SK-N-MC (cell line): ENCODE results near the gene LRRC37A3.
A peak's percentile ranks its signal among the peaks of the same experiment; 100 is the strongest.
"Not testable (repeated sequence)": the region's sequence is repeated elsewhere in the genome, so short reads cannot be mapped to it uniquely, and the experiment has no call there.

Experiments
- DNase-seq: peaks from one replicate; pipeline ENCODE4 v3.0.0-alpha.2; 2011; ENCODE audit warnings: low read depth, low spot score
- H3K27ac ChIP-seq: fragments of 200-600 bp; sonication (generic); 2 replicates; pipeline ENCODE4 v1.5.1; 2016; ENCODE audit warnings: mixed run types
- H3K36me3 ChIP-seq: fragments of 200-600 bp; sonication (generic); 2 replicates; pipeline ENCODE4 v1.6.1; 2017; ENCODE audit warnings: antibody characterized with exemption, low read length, mixed read lengths; ENCODE audit not compliant: insufficient read depth
- H3K4me3 ChIP-seq: fragments of 200-600 bp; sonication (generic); 2 replicates; pipeline ENCODE4 v1.5.1; 2016
- H3K9ac ChIP-seq: fragments of 200-600 bp; sonication (generic); 2 replicates; pipeline ENCODE4 v1.8.0; 2017; ENCODE audit warnings: mixed run types, mixed read lengths; ENCODE audit not compliant: insufficient read length
- H3K9me3 ChIP-seq: fragments of 200-600 bp; sonication (generic); 2 replicates; pipeline ENCODE4 v1.6.1; 2017; ENCODE audit warnings: low read depth, mild to moderate bottlenecking, antibody characterized with exemption, low read length, moderate library complexity, mixed read lengths
- EZH2 ChIP-seq: fragments of 200-600 bp; sonication (generic); IDR thresholded peaks from one replicate; pipeline ENCODE4 v1.6.1; 2017; ENCODE audit warnings: antibody characterized with exemption
- FOXP2 ChIP-seq: optimal IDR thresholded peaks from 2 replicates; pipeline ENCODE3; 2011; ENCODE audit warnings: mild to moderate bottlenecking, moderate library complexity; ENCODE audit not compliant: insufficient read depth; ENCODE audit errors: extremely low read length, control extremely low read depth
- POLR2AphosphoS5 ChIP-seq: IDR thresholded peaks from 2 replicates; pipeline ENCODE4 v1.6.1; 2012; ENCODE audit warnings: mild to moderate bottlenecking, low read depth, low read length, borderline replicate concordance

The LRRC37A3 gene

DNA sequence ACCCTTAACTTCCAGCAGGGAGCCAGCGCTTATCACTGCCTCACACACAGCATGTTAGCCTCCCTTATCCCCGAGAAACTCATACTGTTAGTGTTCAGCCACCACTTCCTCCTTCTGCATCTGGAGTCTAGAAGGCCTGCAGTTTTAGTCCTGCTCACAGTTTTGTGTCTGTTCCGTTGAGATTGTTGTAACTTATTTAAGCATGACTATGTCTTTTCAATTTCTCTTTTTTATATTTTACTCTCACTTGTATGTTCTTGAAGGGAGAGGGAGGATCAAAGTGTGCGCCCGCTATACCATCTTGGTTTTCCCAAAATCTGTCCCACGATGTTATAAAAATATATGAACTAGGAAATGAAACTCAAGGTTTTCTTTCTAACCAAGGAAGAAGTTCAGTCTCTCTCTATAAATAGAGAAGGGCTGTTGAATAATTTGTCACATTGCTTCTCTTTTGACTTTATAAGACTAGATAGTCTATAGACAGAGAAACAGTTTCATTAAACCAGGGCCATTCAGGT lies 3.8 kb upstream of the LRRC37A3 start:
- not testable (repeated sequence) for H3K27ac ChIP-seq, DNase-seq

DNA sequence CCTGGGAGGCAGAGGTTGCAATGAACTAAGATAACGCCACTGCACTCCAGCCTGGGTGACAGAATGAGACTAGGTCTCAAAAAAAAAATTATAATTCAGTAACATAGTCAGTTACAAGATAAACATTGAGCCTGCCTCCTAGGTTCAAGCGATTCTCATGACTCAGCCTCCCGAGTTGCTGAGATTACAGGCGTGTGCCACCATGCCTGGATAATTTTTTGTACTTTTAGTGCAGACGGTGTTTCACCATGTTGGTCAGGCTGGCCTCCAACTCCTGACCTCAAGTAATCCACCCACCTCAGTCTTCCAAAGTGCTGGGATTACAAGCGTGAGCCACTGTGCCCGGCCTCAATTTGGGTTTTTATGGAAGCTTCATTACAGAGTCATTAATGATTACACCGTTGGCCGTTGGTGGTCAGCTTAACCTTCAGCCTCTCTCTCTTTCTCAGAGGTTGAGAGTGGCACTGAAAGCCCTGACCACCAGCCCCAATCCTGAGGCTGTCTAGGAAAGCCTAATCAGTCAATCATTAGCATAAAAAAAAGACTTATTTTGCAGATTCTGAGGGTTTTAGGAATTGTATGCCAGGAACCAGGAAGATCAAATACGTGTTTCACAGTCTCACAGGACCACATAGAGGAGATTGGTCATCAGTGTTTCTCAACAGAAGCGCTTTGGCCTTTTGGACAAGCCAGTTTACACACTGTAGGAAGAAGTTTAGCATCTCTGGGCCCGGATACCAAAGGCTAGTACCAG lies 1.3 kb upstream of the LRRC37A3 start:
- Histone ChIP-seq H3K9me3 (no peaks in the 10 kb centered on the region), H3K9ac (no peak overlapping the region), H3K27ac (no peak overlapping the region), H3K36me3 (no peaks in the 10 kb centered on the region), H3K4me3 (no peak overlapping the region)
- TF ChIP-seq POLR2AphosphoS5 (no peak), FOXP2 (no peak), EZH2 (no peak)
- DNase-seq: no peak

More for the DNA sequence above, 3.8 kb upstream of the LRRC37A3 start:
- not testable (repeated sequence) for H3K9ac ChIP-seq, H3K9me3 ChIP-seq, H3K36me3 ChIP-seq, H3K4me3 ChIP-seq

DNA sequence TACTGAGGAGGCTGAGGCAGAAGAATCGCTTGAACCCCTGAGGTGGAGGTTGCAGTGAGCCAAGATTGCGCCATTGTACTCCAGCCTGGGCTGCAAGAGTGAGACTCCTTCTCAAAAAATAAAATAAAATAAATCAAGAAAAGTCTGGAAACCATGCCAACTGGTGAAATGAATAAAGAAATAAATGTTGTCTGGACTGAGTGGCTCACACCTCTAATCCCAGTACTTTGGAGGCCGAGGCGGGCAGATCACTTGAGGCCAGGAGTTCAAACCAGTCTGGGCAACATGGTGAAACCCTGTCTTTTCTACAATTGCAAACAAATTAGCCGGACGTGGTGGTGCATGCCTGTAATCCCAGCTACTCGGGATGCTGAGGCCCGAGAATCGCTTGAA lies 744 bp upstream of the LRRC37A3 start:
- Histone ChIP-seq H3K27ac (no peak overlapping the region), H3K36me3 (no peaks in the 10 kb centered on the region), H3K9ac (peak overlapping the region; percentile 90), H3K9me3 (no peaks in the 10 kb centered on the region), H3K4me3 (peak overlapping the region; percentile 84)
- TF ChIP-seq EZH2: no peak
- TF ChIP-seq FOXP2: no peak
- TF ChIP-seq POLR2AphosphoS5: no peak
- no peak for DNase-seq

DNA sequence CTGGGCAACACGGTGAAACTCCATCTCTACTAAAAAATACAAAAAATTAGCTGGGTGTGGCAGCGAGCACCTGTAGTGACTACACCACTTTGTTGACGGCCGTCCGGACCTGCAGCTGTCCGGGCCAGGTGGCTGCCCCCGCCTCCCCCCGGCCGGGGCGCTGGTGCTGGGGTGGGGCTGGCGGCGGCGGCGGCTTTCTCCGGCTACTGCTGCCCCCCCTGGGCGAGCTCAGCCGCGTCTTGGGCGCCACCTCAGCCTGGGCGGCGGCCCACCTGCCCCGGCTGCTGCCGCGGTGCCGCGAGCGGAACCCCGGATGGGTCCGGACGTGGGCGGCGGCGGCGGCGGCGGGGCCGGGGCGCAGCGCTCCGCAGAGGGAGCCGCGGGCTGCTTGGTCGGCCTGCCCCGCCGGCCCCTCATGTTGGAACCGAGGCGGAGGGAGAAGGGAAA lies 413 bp downstream of the LRRC37A3 start:
- not testable (repeated sequence) for H3K36me3 ChIP-seq, H3K27ac ChIP-seq, H3K9me3 ChIP-seq, DNase-seq
- H3K9ac ChIP-seq: peak overlapping the region; percentile 80
- peak overlapping the region; percentile 84 for H3K4me3 ChIP-seq

DNA sequence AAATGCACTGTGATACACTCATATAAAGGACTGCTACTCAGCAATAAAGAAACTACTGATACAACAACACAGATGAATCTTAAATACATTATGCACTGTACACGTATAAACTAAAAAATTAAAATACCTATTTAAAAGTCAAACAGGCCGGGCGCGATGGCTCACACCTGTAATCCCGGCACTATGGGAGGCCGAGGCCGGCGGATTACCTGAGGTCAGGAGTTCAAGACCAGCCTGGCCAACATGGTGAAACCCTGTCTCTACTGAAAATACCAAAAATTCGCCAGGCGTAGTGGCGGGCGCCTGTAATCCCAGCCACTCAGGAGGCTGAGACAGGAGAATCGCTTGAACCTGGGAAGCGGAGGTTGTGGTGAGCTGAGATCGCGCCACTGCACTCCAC lies 1.7 kb downstream of the LRRC37A3 start:
- not testable (repeated sequence) for H3K27ac ChIP-seq, H3K9me3 ChIP-seq, DNase-seq, H3K9ac ChIP-seq, H3K4me3 ChIP-seq, H3K36me3 ChIP-seq

DNA sequence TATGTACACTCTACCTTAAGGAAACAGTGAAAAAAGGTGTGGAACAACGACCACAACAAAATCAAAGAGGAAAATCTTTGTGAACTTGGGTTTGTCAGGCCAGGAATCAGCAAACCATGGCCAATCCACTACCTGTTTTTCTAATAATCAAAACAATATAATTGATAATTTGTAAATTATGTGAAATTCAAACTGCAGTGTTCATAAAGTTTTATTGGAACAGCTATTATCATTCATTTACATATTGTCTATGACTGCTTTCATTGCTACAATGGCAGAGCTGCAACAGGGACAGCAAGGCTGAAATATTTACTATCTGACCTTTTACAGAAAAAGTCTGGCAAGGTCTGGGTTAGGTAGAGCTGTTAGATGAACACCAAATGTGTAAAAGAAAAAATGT lies 4.0 kb downstream of the LRRC37A3 start:
- not testable (repeated sequence) for DNase-seq, H3K9me3 ChIP-seq, H3K9ac ChIP-seq, H3K4me3 ChIP-seq, H3K27ac ChIP-seq, H3K36me3 ChIP-seq

DNA sequence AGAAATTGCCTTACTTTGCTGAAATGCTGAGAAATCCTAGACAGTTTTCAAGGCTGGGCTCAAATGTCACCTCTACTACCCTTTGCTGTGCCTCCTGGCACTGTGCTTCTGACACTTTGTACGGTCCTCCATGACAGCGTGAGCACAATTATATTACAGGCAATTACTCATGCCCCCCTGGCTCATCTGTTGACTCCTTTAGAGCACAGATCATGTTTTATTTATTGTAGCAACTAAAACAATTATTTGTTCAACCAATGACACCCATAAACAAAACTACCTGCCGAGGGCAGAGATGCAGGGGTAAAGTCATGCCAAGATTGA lies 9.1 kb downstream of the LRRC37A3 start:
- H3K9me3 ChIP-seq, H3K27ac ChIP-seq, H3K36me3 ChIP-seq, DNase-seq, H3K9ac ChIP-seq, H3K4me3 ChIP-seq: not testable (repeated sequence)

DNA sequence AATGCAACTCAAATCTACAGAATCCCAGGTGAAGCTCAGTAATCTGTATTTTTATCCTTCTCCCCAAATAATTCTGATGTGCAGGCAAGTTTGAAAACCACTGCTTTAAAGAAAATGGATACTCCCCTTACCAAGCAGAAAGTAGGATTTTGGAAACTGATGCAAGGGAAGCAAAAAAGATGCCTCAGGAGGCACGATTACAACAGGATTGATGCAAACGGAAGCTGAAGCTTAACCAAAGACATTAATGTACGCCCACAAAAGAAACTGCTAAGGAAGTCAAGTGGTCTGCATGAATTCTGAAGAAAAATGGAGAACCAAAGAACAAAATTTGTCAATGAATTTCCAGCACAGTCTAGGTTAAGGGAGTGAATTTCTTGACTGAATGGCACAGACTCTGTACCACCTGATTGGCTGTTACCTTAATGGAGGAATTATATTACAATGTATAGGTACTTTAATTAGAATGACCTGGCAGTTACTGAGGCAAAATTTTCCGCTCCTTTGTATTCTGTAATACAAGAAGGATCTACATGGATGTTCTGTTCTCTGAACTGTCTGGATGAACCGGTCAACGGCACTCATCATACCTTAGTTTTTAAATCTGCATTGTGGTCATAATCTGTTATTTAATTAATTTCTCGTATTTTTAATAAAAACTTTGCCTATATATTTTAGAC lies 9.6 kb downstream of the LRRC37A3 start:
- not testable (repeated sequence) for H3K36me3 ChIP-seq, H3K9me3 ChIP-seq, DNase-seq

DNA sequence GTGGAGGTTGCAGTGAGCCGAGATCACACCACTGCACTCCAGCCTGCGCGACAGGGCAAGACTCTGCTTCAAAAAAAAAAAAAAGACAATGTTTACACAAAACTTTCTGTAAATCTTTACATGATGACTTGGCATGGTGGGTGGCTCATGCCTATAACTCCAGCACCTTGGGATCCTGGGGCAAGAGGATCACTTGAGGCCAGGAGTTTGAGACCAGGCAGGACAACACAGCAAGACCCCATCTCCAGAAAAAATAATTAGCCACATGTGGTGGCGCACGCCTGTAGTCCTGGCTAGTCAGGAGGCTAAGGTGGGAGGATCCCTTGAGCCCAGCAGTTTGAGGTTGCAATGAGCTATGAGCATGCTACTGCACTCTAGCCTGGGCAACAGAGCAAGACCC lies 15.2 kb downstream of the LRRC37A3 start:
- not testable (repeated sequence) for DNase-seq, H3K9me3 ChIP-seq, H3K4me3 ChIP-seq, H3K9ac ChIP-seq, H3K27ac ChIP-seq, H3K36me3 ChIP-seq

More for the DNA sequence above, 9.6 kb downstream of the LRRC37A3 start:
- not testable (repeated sequence) for H3K9ac ChIP-seq, H3K27ac ChIP-seq, H3K4me3 ChIP-seq

DNA sequence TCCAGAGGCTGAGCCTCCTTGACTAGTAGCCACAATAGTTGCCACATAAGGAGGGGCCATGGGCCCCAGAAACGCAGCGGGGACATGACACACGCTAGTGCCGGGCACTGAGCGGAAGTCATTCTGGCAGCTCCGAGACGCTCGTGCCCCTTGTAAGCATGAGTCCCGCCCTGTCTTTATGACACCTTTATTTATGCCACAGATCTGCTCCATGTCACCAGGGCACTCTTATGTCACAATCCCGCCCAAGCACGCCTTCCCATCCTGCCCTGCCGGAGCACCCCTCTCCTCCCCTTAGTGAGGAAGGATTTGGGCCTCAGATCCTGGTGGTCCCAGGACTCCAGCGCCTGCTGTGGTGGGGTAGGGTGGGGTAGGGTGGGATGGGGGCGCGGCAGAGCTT lies 22.1 kb downstream of the LRRC37A3 start:
- not testable (repeated sequence) for H3K4me3 ChIP-seq, DNase-seq, H3K9ac ChIP-seq, H3K27ac ChIP-seq, H3K9me3 ChIP-seq, H3K36me3 ChIP-seq

DNA sequence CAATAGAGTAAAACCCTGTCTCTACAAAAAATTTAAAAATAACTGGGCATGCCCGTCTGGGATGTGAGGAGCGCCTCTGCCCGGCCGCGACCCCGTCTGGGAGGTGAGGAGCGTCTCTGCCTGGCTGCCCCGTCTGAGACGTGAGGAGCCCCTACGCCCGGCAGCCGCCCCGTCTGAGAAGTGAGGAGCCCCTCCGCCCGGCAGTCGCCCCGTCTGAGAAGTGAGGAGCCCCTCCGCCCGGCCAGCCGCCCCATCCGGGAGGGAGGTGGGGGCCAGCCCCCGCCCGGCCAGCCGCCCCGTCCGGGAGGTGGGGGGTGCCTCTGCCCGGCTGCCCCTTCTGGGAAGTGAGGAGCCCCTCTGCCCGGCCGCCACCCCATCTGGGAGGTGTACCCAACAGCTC lies 45.1 kb downstream of the LRRC37A3 start:
- not testable (repeated sequence) for DNase-seq, H3K36me3 ChIP-seq, H3K27ac ChIP-seq, H3K4me3 ChIP-seq, H3K9me3 ChIP-seq, H3K9ac ChIP-seq

DNA sequence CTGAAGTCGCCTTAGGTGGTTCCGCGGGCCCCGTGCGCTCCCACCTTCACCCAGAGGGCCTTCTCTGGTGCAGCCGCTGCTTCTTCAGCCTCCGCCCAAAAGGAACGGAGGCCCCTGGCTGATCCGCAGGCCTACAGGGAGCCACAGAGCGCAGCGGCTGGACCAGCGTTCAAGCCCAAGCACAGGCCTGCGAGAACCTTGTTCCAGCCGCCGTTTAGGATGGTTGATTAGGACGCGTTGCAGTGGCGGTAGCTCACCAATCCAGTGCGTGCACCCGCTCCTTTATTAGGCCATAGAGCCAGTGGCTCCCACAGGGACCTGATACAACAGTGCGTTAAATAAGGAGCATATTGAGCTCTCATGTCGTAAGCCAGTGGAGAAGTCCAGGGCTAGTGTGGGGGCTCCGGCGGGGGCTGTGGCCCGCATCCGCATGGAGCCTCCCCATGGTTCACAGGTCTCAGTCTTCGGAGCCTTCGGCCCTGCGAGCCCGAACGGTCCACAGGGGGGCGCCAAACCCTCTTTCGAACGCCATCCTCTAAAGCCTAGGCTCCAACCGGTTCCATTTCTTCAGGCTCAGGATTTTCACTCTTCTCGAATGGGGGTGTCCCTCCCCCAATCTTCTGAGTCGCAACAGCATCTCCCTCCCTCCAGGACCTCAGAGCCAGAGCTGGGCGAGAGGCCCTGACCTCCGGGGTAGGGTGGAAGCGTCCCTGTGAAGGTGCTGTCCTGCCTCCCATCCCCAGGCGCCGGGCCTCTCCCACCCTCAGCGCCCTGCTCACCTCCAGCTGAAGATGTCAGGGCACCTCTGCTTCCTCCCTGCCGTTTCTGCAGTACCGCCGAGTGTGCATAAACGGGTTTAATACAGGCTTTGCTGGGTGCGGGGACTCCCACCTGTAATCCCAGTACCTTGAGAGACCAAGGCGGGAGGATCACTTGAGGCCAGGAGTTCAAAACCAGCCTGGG lies 71.5 kb downstream of the LRRC37A3 start:
- not testable (repeated sequence) for DNase-seq, H3K9me3 ChIP-seq, H3K36me3 ChIP-seq, H3K27ac ChIP-seq, H3K9ac ChIP-seq, H3K4me3 ChIP-seq

DNA sequence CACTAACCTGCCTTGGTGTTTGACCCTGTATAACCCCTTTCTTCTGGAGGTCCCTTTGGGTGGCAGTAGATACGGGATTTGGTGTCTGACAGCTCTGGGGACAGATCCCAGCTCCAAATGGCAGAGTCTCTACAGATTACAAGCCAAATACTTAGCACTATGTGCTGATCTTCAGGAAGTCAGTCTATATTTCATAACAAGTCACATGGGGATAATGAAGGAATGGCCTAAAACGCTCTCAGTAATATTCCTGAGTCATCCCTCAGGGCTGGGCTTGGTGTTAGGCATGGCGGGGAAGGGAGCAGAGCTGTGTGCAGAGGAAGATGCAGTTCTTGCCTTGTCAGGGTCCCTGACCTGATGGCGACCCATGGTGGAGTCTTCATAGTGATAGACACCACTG lies 72.4 kb downstream of the LRRC37A3 start:
- not testable (repeated sequence) for H3K9ac ChIP-seq, H3K4me3 ChIP-seq, H3K27ac ChIP-seq, H3K36me3 ChIP-seq, DNase-seq, H3K9me3 ChIP-seq
